Osteoblast (primary cell): Measurements from ENCODE around the gene FGF3. TPM values are rescaled to one million over a fixed set of nuclear protein-coding genes. Genes with fewer than 3 reads are reported as not detected.

Experiments
- DNase-seq: peaks from one replicate; pipeline ENCODE4 v3.0.0; 2011; ENCODE audit warnings: low spot score, mixed read lengths; ENCODE audit not compliant: insufficient read length; ENCODE audit errors: missing footprints
- H2AFZ ChIP-seq: 2 replicates; pipeline ENCODE4 v1.6.0; 2011; ENCODE audit warnings: mild to moderate bottlenecking, low read length
- H3K27ac ChIP-seq: 2 replicates; pipeline ENCODE4 v1.5.1; 2011; ENCODE audit warnings: mild to moderate bottlenecking, low read depth, low read length, moderate library complexity
- H3K27me3 ChIP-seq: 2 replicates; pipeline ENCODE4 v1.6.0; 2012; ENCODE audit warnings: mild to moderate bottlenecking, control low read depth, inconsistent platforms, low read length, moderate library complexity; ENCODE audit not compliant: insufficient read depth
- H3K36me3 ChIP-seq: 2 replicates; pipeline ENCODE4 v1.5.1; 2011; ENCODE audit warnings: mild to moderate bottlenecking, low read length, control low read depth, moderate library complexity; ENCODE audit not compliant: insufficient read depth
- H3K4me1 ChIP-seq: 2 replicates; pipeline ENCODE4 v1.5.1; 2011; ENCODE audit warnings: mild to moderate bottlenecking, low read length, control low read depth, moderate library complexity; ENCODE audit not compliant: insufficient read depth
- H3K4me2 ChIP-seq: 2 replicates; pipeline ENCODE4 v1.6.0; 2011; ENCODE audit warnings: mild to moderate bottlenecking, low read length; ENCODE audit not compliant: insufficient read depth
- H3K4me3 ChIP-seq: fragments of 200-600 bp; sonication (generic); 3 replicates; pipeline ENCODE4 v1.5.1; 2012; ENCODE audit warnings: mild to moderate bottlenecking, low read length, inconsistent platforms; ENCODE audit not compliant: insufficient read depth
- H3K79me2 ChIP-seq: 2 replicates; pipeline ENCODE4 v1.6.0; 2012; ENCODE audit warnings: mild to moderate bottlenecking, low read length, control low read depth, inconsistent platforms; ENCODE audit not compliant: insufficient read depth
- H3K9me3 ChIP-seq: 2 replicates; pipeline ENCODE4 v1.5.1; 2011; ENCODE audit warnings: low read depth, low read length, control low read depth
- H4K20me1 ChIP-seq: 2 replicates; pipeline ENCODE4 v1.6.0; 2012; ENCODE audit warnings: mild to moderate bottlenecking, low read length, control low read depth; ENCODE audit not compliant: insufficient read depth
- total RNA-seq: library from RNA; depleted of rRNA; stranded (reverse); fragments of >200 nt; gene quantifications from 2 replicates; pipeline ENCODE4 v1.2.3, GENCODE V29; 2012
- TF ChIP-seq, protein P1 (sequence below): IDR thresholded peaks from 2 replicates; pipeline ENCODE4 v1.5.1; 2011; ENCODE audit warnings: mild to moderate bottlenecking, low read depth, low read length, moderate library complexity; ENCODE audit errors: extremely low read depth

The FGF3 gene
- total RNA-seq, 1 donor, result not detected

DNA sequence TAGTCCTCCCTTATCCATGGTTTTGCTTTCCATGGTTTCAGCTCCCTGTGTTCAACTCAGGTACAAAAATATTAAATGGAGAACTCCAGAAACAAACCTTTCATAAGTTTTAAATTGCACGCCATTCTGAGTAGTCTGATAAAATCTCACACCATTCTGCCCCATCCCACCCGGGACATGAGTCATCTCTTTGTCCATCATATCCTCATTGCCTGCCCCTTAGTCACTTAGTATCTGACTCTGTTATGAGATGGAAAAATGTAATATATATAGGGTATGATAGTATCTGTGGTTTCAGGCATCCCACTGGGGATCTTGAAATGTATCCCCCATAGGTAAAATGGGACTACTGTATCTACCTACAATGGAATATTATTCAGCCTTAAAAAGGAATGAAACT, 35.5 kb upstream of the FGF3 start:
- Histone ChIP-seq H2AFZ (no peak overlapping the region), H3K9me3 (no peaks in the 10 kb centered on the region), H3K4me3 (no peak overlapping the region), H3K4me2 (no peak overlapping the region), H4K20me1 (no peaks in the 10 kb centered on the region), H3K4me1 (no peaks in the 10 kb centered on the region), H3K79me2 (no peaks in the 10 kb centered on the region), H3K27ac (no peak overlapping the region), H3K36me3 (no peaks in the 10 kb centered on the region), H3K27me3 (peaks cover 2% of the 10 kb centered on the region)
- TF ChIP-seq, protein P1, sequence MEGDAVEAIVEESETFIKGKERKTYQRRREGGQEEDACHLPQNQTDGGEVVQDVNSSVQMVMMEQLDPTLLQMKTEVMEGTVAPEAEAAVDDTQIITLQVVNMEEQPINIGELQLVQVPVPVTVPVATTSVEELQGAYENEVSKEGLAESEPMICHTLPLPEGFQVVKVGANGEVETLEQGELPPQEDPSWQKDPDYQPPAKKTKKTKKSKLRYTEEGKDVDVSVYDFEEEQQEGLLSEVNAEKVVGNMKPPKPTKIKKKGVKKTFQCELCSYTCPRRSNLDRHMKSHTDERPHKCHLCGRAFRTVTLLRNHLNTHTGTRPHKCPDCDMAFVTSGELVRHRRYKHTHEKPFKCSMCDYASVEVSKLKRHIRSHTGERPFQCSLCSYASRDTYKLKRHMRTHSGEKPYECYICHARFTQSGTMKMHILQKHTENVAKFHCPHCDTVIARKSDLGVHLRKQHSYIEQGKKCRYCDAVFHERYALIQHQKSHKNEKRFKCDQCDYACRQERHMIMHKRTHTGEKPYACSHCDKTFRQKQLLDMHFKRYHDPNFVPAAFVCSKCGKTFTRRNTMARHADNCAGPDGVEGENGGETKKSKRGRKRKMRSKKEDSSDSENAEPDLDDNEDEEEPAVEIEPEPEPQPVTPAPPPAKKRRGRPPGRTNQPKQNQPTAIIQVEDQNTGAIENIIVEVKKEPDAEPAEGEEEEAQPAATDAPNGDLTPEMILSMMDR, result no peak
- no peak for DNase-seq

DNA sequence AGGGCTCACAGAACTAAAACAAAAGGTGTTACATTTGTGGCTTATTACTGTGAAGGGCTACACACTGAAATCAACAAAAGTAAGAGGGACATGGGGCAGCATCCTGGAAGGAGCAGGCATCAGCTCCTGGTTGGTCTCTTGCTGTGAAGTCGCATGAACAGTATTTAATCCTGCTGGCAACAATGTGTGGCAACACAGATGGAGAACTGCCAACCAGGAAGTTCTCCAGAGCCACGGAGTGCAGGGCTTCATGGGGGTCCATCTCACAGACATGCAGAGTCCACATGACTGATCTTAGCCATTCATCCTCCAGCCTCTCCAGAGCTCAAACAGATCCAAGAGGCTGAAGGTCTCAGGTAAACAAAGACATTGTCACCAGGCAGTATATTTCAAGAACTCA, 32.8 kb upstream of the FGF3 start:
- Histone ChIP-seq H4K20me1 (no peaks in the 10 kb centered on the region), H3K27ac (no peak overlapping the region), H3K9me3 (peaks cover 4% of the 10 kb centered on the region), H2AFZ (no peak overlapping the region), H3K4me2 (no peak overlapping the region), H3K36me3 (no peaks in the 10 kb centered on the region), H3K27me3 (no peaks in the 10 kb centered on the region), H3K4me1 (no peaks in the 10 kb centered on the region), H3K4me3 (no peak overlapping the region), H3K79me2 (no peaks in the 10 kb centered on the region)
- TF ChIP-seq, protein P1, result no peak
- no peak for DNase-seq

DNA sequence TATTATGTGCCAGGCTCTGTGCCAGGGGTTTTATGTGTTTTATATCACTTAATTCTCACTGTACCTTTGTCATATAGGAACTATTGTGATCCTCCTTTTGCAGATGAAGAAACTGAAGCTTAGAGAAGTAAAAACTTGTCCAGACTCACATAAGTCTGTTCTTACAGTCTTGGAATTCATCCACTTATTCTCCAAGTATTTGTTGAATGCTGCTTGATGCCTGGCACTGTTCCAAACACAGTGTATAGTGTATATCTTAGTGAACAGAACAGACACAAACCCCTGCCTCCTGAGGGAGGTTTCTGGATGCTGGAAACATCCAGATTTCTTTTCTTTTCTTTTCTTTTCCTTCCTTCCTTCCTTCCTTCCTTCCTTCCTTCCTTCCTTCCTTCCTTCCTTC, 29.0 kb upstream of the FGF3 start:
- Histone ChIP-seq H3K27me3 (peaks cover 2% of the 10 kb centered on the region), H3K27ac (no peak overlapping the region), H3K79me2 (no peaks in the 10 kb centered on the region), H3K4me2 (no peak overlapping the region), H3K9me3 (peaks cover 4% of the 10 kb centered on the region), H3K36me3 (no peaks in the 10 kb centered on the region), H3K4me3 (no peak overlapping the region), H2AFZ (no peak overlapping the region), H4K20me1 (no peaks in the 10 kb centered on the region), H3K4me1 (no peaks in the 10 kb centered on the region)
- TF ChIP-seq, protein P1, result no peak
- DNase-seq, result no peak

DNA sequence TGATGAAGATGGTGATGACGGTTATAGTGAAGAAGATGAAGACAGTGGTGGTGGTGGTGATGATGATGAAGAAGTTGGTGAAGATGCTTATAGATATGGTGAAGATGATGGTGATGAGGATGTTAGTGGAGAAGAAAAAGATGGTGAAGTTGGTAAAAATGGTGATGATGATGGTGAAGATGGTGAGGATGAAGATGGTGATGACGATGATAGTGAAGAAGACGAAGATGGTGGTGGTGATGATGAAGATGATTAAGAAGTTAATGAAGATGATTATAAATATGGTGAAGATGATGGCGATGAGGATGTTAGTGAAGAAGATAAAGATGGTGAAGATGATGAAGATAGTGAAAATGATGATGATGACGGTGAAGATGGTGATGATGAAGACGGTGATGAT, 25.2 kb upstream of the FGF3 start:
- no peaks in the 10 kb centered on the region for H3K4me1 ChIP-seq
- no peaks in the 10 kb centered on the region for H3K79me2 ChIP-seq
- no peak overlapping the region for H3K27ac ChIP-seq
- no peaks in the 10 kb centered on the region for H4K20me1 ChIP-seq
- H3K27me3 ChIP-seq, result peaks cover 20% of the 10 kb centered on the region
- H3K4me2 ChIP-seq, result no peak overlapping the region
- no peak overlapping the region for H3K4me3 ChIP-seq
- no peak for DNase-seq
- H3K9me3 ChIP-seq, result peaks cover 4% of the 10 kb centered on the region
- H2AFZ ChIP-seq, result no peak overlapping the region
- no peaks in the 10 kb centered on the region for H3K36me3 ChIP-seq
- TF ChIP-seq, protein P1, result no peak
